Skeletal muscle tissue (tissue), 4 donors: Measurements from ENCODE around the gene ATP6V1B1. TPM values are rescaled to one million over a fixed set of nuclear protein-coding genes. Genes with fewer than 3 reads are reported as not detected.

Experiments
- H3K27ac ChIP-seq: one replicate; pipeline ENCODE4 v1.7.0; 2013; ENCODE audit warnings: mild to moderate bottlenecking, low read depth, low read length, inconsistent platforms
- H3K27me3 ChIP-seq, 3 donors: one replicate each; pipeline ENCODE4 v1.7.0; 2013; ENCODE audit warnings: low read length in 3 of 3; ENCODE audit not compliant: control insufficient read depth in 3 of 3, insufficient read depth in 3 of 3
- H3K36me3 ChIP-seq, 3 donors: one replicate each; pipeline ENCODE4 v1.7.0; 2013; ENCODE audit warnings: low read length in 3 of 3; ENCODE audit not compliant: control insufficient read depth in 3 of 3, insufficient read depth in 3 of 3
- H3K4me1 ChIP-seq, 3 donors: one replicate each; pipeline ENCODE4 v1.7.0; 2013; ENCODE audit warnings: low read length in 3 of 3, mild to moderate bottlenecking in 3 of 3; ENCODE audit not compliant: control insufficient read depth in 3 of 3, insufficient read depth in 3 of 3
- H3K4me3 ChIP-seq, 3 donors: one replicate each; pipeline ENCODE4 v1.7.0; 2013; ENCODE audit warnings: low read length in 3 of 3
- H3K9ac ChIP-seq, 3 donors: one replicate each; pipeline ENCODE4 v1.7.0; 2013; ENCODE audit warnings: low read length in 3 of 3, mild to moderate bottlenecking in 3 of 3, moderate library complexity in 2 of 3, low read depth in 1 of 3
- H3K9me3 ChIP-seq, 3 donors: one replicate each; pipeline ENCODE4 v1.7.0; 2013; ENCODE audit warnings: low read length in 3 of 3; ENCODE audit not compliant: control insufficient read depth in 3 of 3
- total RNA-seq: library from RNA; depleted of rRNA; stranded (reverse); fragments of >200 nt; gene quantifications from one replicate; pipeline ENCODE4 v1.2.3, GENCODE V29; 2014
- donor health status: Osteomylitis.

ATP6V1B1 gene
- total RNA-seq, 1 donor from 2014 or later = 1.6 TPM

- no peak overlapping the region for H3K27ac ChIP-seq
- H3K27me3 ChIP-seq = peaks cover under 1 to 18% (median 11%) of the 10 kb centered on the region in 3 donors
- no peak overlapping the region for H3K9ac ChIP-seq
- H3K36me3 ChIP-seq = no peaks in the 10 kb centered on the region
- H3K4me1 ChIP-seq = peaks cover 0 to 2% (median 0%) of the 10 kb centered on the region in 3 donors
- H3K4me3 ChIP-seq = no peak overlapping the region
- no peaks in the 10 kb centered on the region for H3K9me3 ChIP-seq
Observed at GRCh38 chr2:70942396-70943204, 6.9 kb downstream of the ATP6V1B1 start.

- H3K4me1 ChIP-seq = peaks cover 2 to 6% (median 6%) of the 10 kb centered on the region in 3 donors
- H3K27me3 ChIP-seq = peaks cover 5 to 20% (median 15%) of the 10 kb centered on the region in 3 donors
- no peaks in the 10 kb centered on the region for H3K36me3 ChIP-seq
- no peak overlapping the region for H3K9ac ChIP-seq
- no peak overlapping the region for H3K4me3 ChIP-seq
- H3K27ac ChIP-seq = no peak overlapping the region
- H3K9me3 ChIP-seq = no peaks in the 10 kb centered on the region
Observed at GRCh38 chr2:70943205-70943871, 7.6 kb downstream of the ATP6V1B1 start.

GRCh38 chr2:70944111-70944690 is 8.5 kb downstream of the ATP6V1B1 start:
- Histone ChIP-seq H3K4me1 (peaks cover 4 to 12% (median 6%) of the 10 kb centered on the region in 3 donors), H3K27ac (no peak overlapping the region), H3K9me3 (no peaks in the 10 kb centered on the region), H3K9ac (no peak overlapping the region), H3K27me3 (peaks cover 5 to 14% (median 10%) of the 10 kb centered on the region in 3 donors), H3K4me3 (no peak overlapping the region), H3K36me3 (no peaks in the 10 kb centered on the region)

GRCh38 chr2:70946832-70947442 is 11.2 kb downstream of the ATP6V1B1 start:
- H3K36me3 ChIP-seq = no peaks in the 10 kb centered on the region
- no peak overlapping the region for H3K9ac ChIP-seq
- H3K4me1 ChIP-seq = peaks cover 4 to 12% (median 6%) of the 10 kb centered on the region in 3 donors
- peaks cover 5 to 10% (median 8%) of the 10 kb centered on the region in 3 donors for H3K27me3 ChIP-seq
- no peak overlapping the region for H3K4me3 ChIP-seq
- no peak overlapping the region for H3K27ac ChIP-seq
- no peaks in the 10 kb centered on the region for H3K9me3 ChIP-seq

GRCh38 chr2:70947556-70948184 is 12.0 kb downstream of the ATP6V1B1 start:
- H3K36me3 ChIP-seq = no peaks in the 10 kb centered on the region
- H3K27me3 ChIP-seq = peaks cover 5 to 10% (median 8%) of the 10 kb centered on the region in 3 donors
- no peak overlapping the region for H3K27ac ChIP-seq
- no peak overlapping the region for H3K4me3 ChIP-seq
- H3K4me1 ChIP-seq = peaks cover 4 to 12% (median 6%) of the 10 kb centered on the region in 3 donors
- H3K9me3 ChIP-seq = no peaks in the 10 kb centered on the region
- peak overlapping the region in 1 of 3 donors; percentile 47 for H3K9ac ChIP-seq

- no peak overlapping the region for H3K27ac ChIP-seq
- H3K4me1 ChIP-seq = peaks cover 4 to 12% (median 6%) of the 10 kb centered on the region in 3 donors
- peak overlapping the region; percentile 57 to 69 (median 62) for H3K4me3 ChIP-seq
- H3K27me3 ChIP-seq = peaks cover 5 to 10% (median 8%) of the 10 kb centered on the region in 3 donors
- H3K9me3 ChIP-seq = no peaks in the 10 kb centered on the region
- no peaks in the 10 kb centered on the region for H3K36me3 ChIP-seq
- H3K9ac ChIP-seq = peak overlapping the region; percentile 47 to 70 (median 51)
Observed at GRCh38 chr2:70948337-70949003, 12.8 kb downstream of the ATP6V1B1 start.

GRCh38 chr2:70949086-70949485 is 13.4 kb downstream of the ATP6V1B1 start:
- Histone ChIP-seq H3K27ac (no peak overlapping the region), H3K27me3 (peaks cover 5 to 10% (median 8%) of the 10 kb centered on the region in 3 donors), H3K4me3 (no peak overlapping the region), H3K9me3 (no peaks in the 10 kb centered on the region), H3K36me3 (no peaks in the 10 kb centered on the region), H3K9ac (no peak overlapping the region), H3K4me1 (peaks cover 4 to 12% (median 6%) of the 10 kb centered on the region in 3 donors)

- H3K27me3 ChIP-seq = peaks cover 0 to 12% (median 10%) of the 10 kb centered on the region in 3 donors
- H3K9ac ChIP-seq = no peak overlapping the region
- no peaks in the 10 kb centered on the region for H3K4me1 ChIP-seq
- no peak overlapping the region for H3K27ac ChIP-seq
- H3K4me3 ChIP-seq = no peak overlapping the region
- H3K36me3 ChIP-seq = no peaks in the 10 kb centered on the region
- no peaks in the 10 kb centered on the region for H3K9me3 ChIP-seq
Observed at GRCh38 chr2:70954886-70955285, 19.2 kb downstream of the ATP6V1B1 start.

GRCh38 chr2:70956141-70956540 is 20.4 kb downstream of the ATP6V1B1 start:
- Histone ChIP-seq H3K27me3 (peaks cover 0 to 21% (median 19%) of the 10 kb centered on the region in 3 donors), H3K27ac (no peak overlapping the region), H3K4me1 (no peaks in the 10 kb centered on the region), H3K36me3 (no peaks in the 10 kb centered on the region), H3K4me3 (no peak overlapping the region), H3K9me3 (no peaks in the 10 kb centered on the region), H3K9ac (no peak overlapping the region)
